Aorta (tissue), 5 donors: ENCODE data around the gene STARD10. TPM values are rescaled to one million over a fixed set of nuclear protein-coding genes. Genes with fewer than 3 reads are reported as not detected.
A peak's percentile ranks its signal among the peaks of the same experiment; 100 is the strongest.

Source experiments
- ATAC-seq: fragments of 200-7000 bp; cut with Tn5 transposase; one replicate; pipeline ENCODE4 v1.9.1; 2022; ENCODE audit warnings: moderate library complexity; ENCODE audit not compliant: low FRiP score
- DNase-seq, 2 donors: peaks; one replicate each; pipeline ENCODE4 v3.0.0-alpha.2; 2020
- H3K27ac ChIP-seq, 2 donors: one replicate each; pipeline ENCODE4 v1.5.1; 2013; ENCODE audit warnings: low read length in 2 of 2, mild to moderate bottlenecking in 2 of 2, moderate library complexity in 2 of 2, control low read depth in 1 of 2, inconsistent platforms in 1 of 2, low read depth in 1 of 2
- H3K27me3 ChIP-seq, 2 donors: one replicate each; pipeline ENCODE4 v1.6.1; 2013; ENCODE audit warnings: control low read depth in 1 of 2, low read length in 1 of 2, mild to moderate bottlenecking in 1 of 2, moderate library complexity in 1 of 2; ENCODE audit not compliant: insufficient read depth in 2 of 2, control insufficient read depth in 1 of 2
- H3K36me3 ChIP-seq, 2 donors: one replicate each; pipeline ENCODE4 v1.6.1; 2013; ENCODE audit warnings: control low read depth in 1 of 2, low read length in 1 of 2, mild to moderate bottlenecking in 1 of 2; ENCODE audit not compliant: insufficient read depth in 2 of 2, control insufficient read depth in 1 of 2
- H3K4me1 ChIP-seq, 2 donors: one replicate each; pipeline ENCODE4 v1.6.1; 2013; ENCODE audit warnings: low read length in 2 of 2, control low read depth in 1 of 2, mild to moderate bottlenecking in 1 of 2, moderate library complexity in 1 of 2; ENCODE audit not compliant: insufficient read depth in 2 of 2, control insufficient read depth in 1 of 2
- H3K4me3 ChIP-seq, 2 donors: one replicate each; pipeline ENCODE4 v1.5.1; 2013; ENCODE audit warnings: low read length in 2 of 2, control low read depth in 1 of 2, mild to moderate bottlenecking in 1 of 2
- H3K9me3 ChIP-seq: one replicate; pipeline ENCODE4 v1.6.1; 2013; ENCODE audit warnings: mild to moderate bottlenecking, low read length; ENCODE audit not compliant: control insufficient read depth
- WGBS, 2 donors: extraction: QIAGEN DNeasy Blood & Tissue Kit; methylation state at CpG; one replicate each; pipeline ENCODE4 v1.1.7; 2013; 5-methylcytosine and 5-hydroxymethylcytosine counted together
- intact Hi-C, 2 donors: fragments of 100-400 bp; cut with DNase I; formaldehyde crosslinking; loops; one replicate each; pipeline versions ENCODE4 v1.14.2 to v1.15.0; 2022
- polyA plus RNA-seq, 2 donors: library from polyadenylated mRNA; stranded (reverse); fragments of 200-250 nt; gene quantifications; one replicate each; pipeline ENCODE4 v1.2.3, GENCODE V29; 2013
- total RNA-seq, 2 donors: library from RNA; stranded (reverse); fragmentation: NEBNext Ultra II Directional; extraction: Animal tissue kit (Norgen Biotek cat#: 25700); gene quantifications; one replicate each; pipeline ENCODE4 v1.2.1, GENCODE V29; 2021
- donor health status: healthy with polysubstance abuse.
- donor health status: Bipolar disorder and iron deficiency.
- donor health status: DM: no; HTN: no; CAD: no.
- donor health status: DM: no; HTN: no; CAD: no.
- donor health status: DM: yes; HTN: yes; CAD: no.

The STARD10 gene
- total and polyA plus RNA-seq, 4 donors, result 17.7 to 129 (median 40.1) TPM

- no peaks in the 10 kb centered on the region for H3K4me1 ChIP-seq
- DNase-seq, result no peak
- no peaks in the 10 kb centered on the region for H3K36me3 ChIP-seq
- H3K4me3 ChIP-seq, result no peak overlapping the region
- H3K27me3 ChIP-seq, result no peaks in the 10 kb centered on the region
- H3K9me3 ChIP-seq, result no peaks in the 10 kb centered on the region
- intact Hi-C loops, result no loop called here
- H3K27ac ChIP-seq, result no peak overlapping the region
- ATAC-seq, result no peak
- WGBS, 2 donors, result 94% methylated on average over 9 of the region's 9 CpGs
Observed at GRCh38 chr11:72776117-72776843, 17.6 kb downstream of the STARD10 start.

GRCh38 chr11:72775288-72776110 is 18.3 kb downstream of the STARD10 start:
- no peak overlapping the region for H3K27ac ChIP-seq
- DNase-seq (no peak), ATAC-seq (no peak)
- H3K9me3 ChIP-seq, result no peaks in the 10 kb centered on the region
- intact Hi-C loops, result no loop called here
- H3K4me1 ChIP-seq, result no peaks in the 10 kb centered on the region
- no peaks in the 10 kb centered on the region for H3K27me3 ChIP-seq
- H3K4me3 ChIP-seq, result no peak overlapping the region
- 93 to 96% methylated on average over 7 of the region's 7 CpGs for WGBS, 2 donors
- no peaks in the 10 kb centered on the region for H3K36me3 ChIP-seq

GRCh38 chr11:72774499-72774898 is 19.3 kb downstream of the STARD10 start:
- no peaks in the 10 kb centered on the region for H3K27me3 ChIP-seq
- intact Hi-C loops, result no loop called here
- no peak overlapping the region for H3K27ac ChIP-seq
- DNase-seq (no peak), ATAC-seq (no peak)
- no peaks in the 10 kb centered on the region for H3K4me1 ChIP-seq
- WGBS, 2 donors, result 84 to 89% methylated on average over 6 of the region's 6 CpGs
- H3K9me3 ChIP-seq, result no peaks in the 10 kb centered on the region
- H3K36me3 ChIP-seq, result no peaks in the 10 kb centered on the region
- no peak overlapping the region for H3K4me3 ChIP-seq

- ATAC-seq, result no peak
- 83 to 86% methylated on average over 6 of the region's 6 CpGs for WGBS, 2 donors
Observed at GRCh38 chr11:72773696-72774095, 20.2 kb downstream of the STARD10 start.

GRCh38 chr11:72773291-72773690 is 20.6 kb downstream of the STARD10 start:
- Histone ChIP-seq H3K4me1 (no peaks in the 10 kb centered on the region), H3K9me3 (no peaks in the 10 kb centered on the region), H3K4me3 (no peak overlapping the region), H3K27me3 (no peaks in the 10 kb centered on the region), H3K27ac (no peak overlapping the region), H3K36me3 (no peaks in the 10 kb centered on the region)
- ATAC-seq (peak; percentile 53), DNase-seq (no peak)
- 37 to 51% methylated on average over 5 of the region's 5 CpGs for WGBS, 2 donors
- intact Hi-C loops, result no loop called here

More at GRCh38 chr11:72773696-72774095, 20.2 kb downstream of the STARD10 start:
- no peaks in the 10 kb centered on the region for H3K9me3 ChIP-seq
- no peak for DNase-seq
- no peak overlapping the region for H3K4me3 ChIP-seq
- no peaks in the 10 kb centered on the region for H3K36me3 ChIP-seq
- no peaks in the 10 kb centered on the region for H3K4me1 ChIP-seq
- no peaks in the 10 kb centered on the region for H3K27me3 ChIP-seq
- intact Hi-C loops, result no loop called here
- no peak overlapping the region for H3K27ac ChIP-seq

GRCh38 chr11:72772059-72772458 is 21.8 kb downstream of the STARD10 start:
- Histone ChIP-seq H3K27ac (no peak overlapping the region), H3K27me3 (no peaks in the 10 kb centered on the region), H3K36me3 (no peaks in the 10 kb centered on the region), H3K4me3 (no peak overlapping the region), H3K4me1 (no peaks in the 10 kb centered on the region), H3K9me3 (no peaks in the 10 kb centered on the region)
- DNase-seq (no peak), ATAC-seq (no peak)
- intact Hi-C loops, result no loop called here
- 93 to 96% methylated on average over 12 of the region's 12 CpGs for WGBS, 2 donors

- Histone ChIP-seq H3K4me1 (no peaks in the 10 kb centered on the region), H3K4me3 (no peak overlapping the region), H3K9me3 (no peaks in the 10 kb centered on the region), H3K27me3 (no peaks in the 10 kb centered on the region), H3K27ac (no peak overlapping the region), H3K36me3 (no peaks in the 10 kb centered on the region)
- no peak for ATAC-seq
- intact Hi-C loops, result no loop called here
- 71% methylated on average over 4 of the region's 4 CpGs for WGBS, 2 donors
- no peak for DNase-seq
Observed at GRCh38 chr11:72771507-72771906, 22.3 kb downstream of the STARD10 start.

- H3K4me3 ChIP-seq, result no peak overlapping the region
- H3K36me3 ChIP-seq, result no peaks in the 10 kb centered on the region
- 94 to 95% methylated on average over 3 of the region's 3 CpGs for WGBS, 2 donors
- no peaks in the 10 kb centered on the region for H3K27me3 ChIP-seq
- ATAC-seq (no peak), DNase-seq (no peak)
- H3K27ac ChIP-seq, result no peak overlapping the region
- intact Hi-C loops, result no loop called here
- H3K9me3 ChIP-seq, result no peaks in the 10 kb centered on the region
- no peaks in the 10 kb centered on the region for H3K4me1 ChIP-seq
Observed at GRCh38 chr11:72770799-72771198, 23.0 kb downstream of the STARD10 start.

GRCh38 chr11:72769680-72770079 is 24.2 kb downstream of the STARD10 start:
- Histone ChIP-seq H3K9me3 (no peaks in the 10 kb centered on the region), H3K4me1 (no peaks in the 10 kb centered on the region), H3K4me3 (no peak overlapping the region), H3K27ac (no peak overlapping the region), H3K36me3 (no peaks in the 10 kb centered on the region), H3K27me3 (no peaks in the 10 kb centered on the region)
- intact Hi-C loops, result no loop called here
- DNase-seq, result no peak
- ATAC-seq, result no peak
- WGBS, 2 donors, result 80 to 87% methylated on average over 4 of the region's 4 CpGs
